DOHH2 (cell line): ENCODE measurements around the gene LKAAEAR1.

Source experiments
- H3F3A ChIP-seq: fragments of 200-600 bp; sonication (generic), shearing (Covaris generic); 2 replicates; pipeline ENCODE4 v1.6.0; 2016; ENCODE audit warnings: antibody characterized with exemption, mild to moderate bottlenecking; ENCODE audit not compliant: control insufficient read depth, insufficient read depth
- H3K27ac ChIP-seq: fragments of 200-600 bp; sonication (generic); 2 replicates; pipeline ENCODE4 v1.5.1; 2014; ENCODE audit warnings: low read depth, mild to moderate bottlenecking, low read length, moderate library complexity
- H3K27me3 ChIP-seq: fragments of 200-600 bp; sonication (generic); 2 replicates; pipeline ENCODE4 v1.6.1; 2014; ENCODE audit warnings: mild to moderate bottlenecking, low read length, mixed read lengths; ENCODE audit not compliant: control insufficient read depth
- H3K36me3 ChIP-seq: fragments of 200-600 bp; sonication (generic); 2 replicates; pipeline ENCODE4 v1.6.1; 2014; ENCODE audit warnings: mild to moderate bottlenecking, low read length, moderate library complexity, mixed read lengths; ENCODE audit not compliant: control insufficient read depth
- H3K4me1 ChIP-seq: fragments of 200-600 bp; sonication (generic); 2 replicates; pipeline ENCODE4 v1.6.1; 2014; ENCODE audit warnings: mild to moderate bottlenecking, low read length, mixed read lengths; ENCODE audit not compliant: control insufficient read depth
- H3K4me2 ChIP-seq: fragments of 200-600 bp; sonication (generic); 2 replicates; pipeline ENCODE4 v1.6.0; 2014; ENCODE audit warnings: mild to moderate bottlenecking, low read length, moderate library complexity
- H3K4me3 ChIP-seq: fragments of 200-600 bp; sonication (generic); 2 replicates; pipeline ENCODE4 v1.5.1; 2014; ENCODE audit warnings: mild to moderate bottlenecking, low read length, mixed read lengths
- H3K79me2 ChIP-seq: fragments of 200-600 bp; sonication (generic); 2 replicates; pipeline ENCODE4 v1.6.1; 2014; ENCODE audit warnings: mild to moderate bottlenecking, low read length, mixed read lengths; ENCODE audit not compliant: control insufficient read depth
- H3K9me2 ChIP-seq: fragments of 200-600 bp; sonication (generic); replicated peaks from 2 replicates; pipeline ENCODE4 v1.6.1; 2014; ENCODE audit warnings: mild to moderate bottlenecking, low read length, mixed read lengths; ENCODE audit not compliant: control insufficient read depth
- H3K9me3 ChIP-seq: fragments of 200-600 bp; sonication (generic); 2 replicates; pipeline ENCODE4 v1.6.1; 2014; ENCODE audit warnings: antibody characterized with exemption, low read length, mixed read lengths; ENCODE audit not compliant: control insufficient read depth, insufficient read depth
- H4K20me1 ChIP-seq: fragments of 200-600 bp; sonication (generic); 2 replicates; pipeline ENCODE4 v1.6.0; 2014; ENCODE audit warnings: low read depth, mild to moderate bottlenecking, antibody characterized with exemption, low read length, moderate library complexity; ENCODE audit not compliant: control insufficient read depth, insufficient read depth
- CTCF ChIP-seq: fragments of 200-600 bp; sonication (generic); IDR thresholded peaks from one replicate; pipeline ENCODE4 v1.5.1; 2014; ENCODE audit warnings: antibody characterized with exemption, mild to moderate bottlenecking, low read depth, low read length; ENCODE audit not compliant: poor library complexity, severe bottlenecking
- EZH2phosphoT487 ChIP-seq: fragments of 200-600 bp; sonication (generic); IDR thresholded peaks from 2 replicates; pipeline ENCODE4 v1.6.1; 2017; ENCODE audit warnings: borderline replicate concordance, mild to moderate bottlenecking, antibody characterized with exemption, low read length, moderate library complexity, mixed read lengths

The LKAAEAR1 gene

GRCh38 chr20:64116541-64117431 is 32.6 kb upstream of the LKAAEAR1 start:
- Histone ChIP-seq H3K4me1 (peaks cover 11% of the 10 kb centered on the region), H3K27ac (no peak overlapping the region), H3K36me3 (no peaks in the 10 kb centered on the region), H3K4me2 (no peak overlapping the region), H3K27me3 (peaks cover 20% of the 10 kb centered on the region), H4K20me1 (no peaks in the 10 kb centered on the region), H3K79me2 (no peaks in the 10 kb centered on the region), H3K9me2 (no peaks in the 10 kb centered on the region), H3F3A (no peaks in the 10 kb centered on the region), H3K9me3 (no peaks in the 10 kb centered on the region), H3K4me3 (no peak overlapping the region)
- TF ChIP-seq CTCF (no peak), EZH2phosphoT487 (no peak)

GRCh38 chr20:64116016-64116415 is 31.8 kb upstream of the LKAAEAR1 start:
- no peaks in the 10 kb centered on the region for H4K20me1 ChIP-seq
- H3K9me3 ChIP-seq: no peaks in the 10 kb centered on the region
- H3K27ac ChIP-seq: no peak overlapping the region
- TF ChIP-seq EZH2phosphoT487 (no peak), CTCF (no peak)
- no peak overlapping the region for H3K4me2 ChIP-seq
- no peaks in the 10 kb centered on the region for H3K9me2 ChIP-seq
- no peaks in the 10 kb centered on the region for H3K36me3 ChIP-seq
- peaks cover 11% of the 10 kb centered on the region for H3K4me1 ChIP-seq
- peaks cover 12% of the 10 kb centered on the region for H3K27me3 ChIP-seq
- no peaks in the 10 kb centered on the region for H3F3A ChIP-seq
- no peaks in the 10 kb centered on the region for H3K79me2 ChIP-seq
- no peak overlapping the region for H3K4me3 ChIP-seq

GRCh38 chr20:64115171-64115911 is 31.1 kb upstream of the LKAAEAR1 start:
- Histone ChIP-seq H3K4me1 (peaks cover 7% of the 10 kb centered on the region), H3K36me3 (no peaks in the 10 kb centered on the region), H3K4me2 (no peak overlapping the region), H3K4me3 (no peak overlapping the region), H3K9me2 (no peaks in the 10 kb centered on the region), H4K20me1 (no peaks in the 10 kb centered on the region), H3K27me3 (peaks cover 12% of the 10 kb centered on the region; the same call in 1 of the 2 replicates), H3K9me3 (no peaks in the 10 kb centered on the region), H3K79me2 (no peaks in the 10 kb centered on the region), H3K27ac (no peak overlapping the region), H3F3A (no peaks in the 10 kb centered on the region)
- TF ChIP-seq EZH2phosphoT487 (no peak), CTCF (no peak)
